Measurements from ENCODE around the gene SH3RF1. TPM values are rescaled to one million over a fixed set of nuclear protein-coding genes. Genes with fewer than 3 reads are reported as not detected.

Gene SH3RF1
- polyA plus RNA-seq, 2 donors = 1.8 to 3.1 TPM

DNA sequence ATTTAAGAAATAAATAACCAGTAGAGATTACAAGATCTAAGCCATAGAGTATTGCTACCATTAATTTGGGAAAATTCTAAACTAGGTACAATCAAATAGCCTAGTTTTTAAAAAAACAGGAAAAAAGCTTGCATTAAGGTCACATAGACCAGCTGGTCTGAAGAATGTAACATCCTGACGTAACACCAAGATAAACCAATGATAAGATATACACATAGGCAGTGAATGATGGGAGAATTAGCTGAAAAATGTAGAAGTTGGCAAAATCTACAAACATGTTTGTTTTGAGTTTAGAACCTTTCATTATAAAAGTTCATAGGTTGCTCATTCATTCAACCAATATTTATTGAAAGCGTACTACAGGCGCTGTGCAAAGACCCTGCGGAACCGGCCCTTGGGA lies 120.0 kb downstream of the SH3RF1 start:
- 93 to 96% methylated on average over 5 of the region's 5 CpGs for WGBS, 2 donors
- no peaks in the 10 kb centered on the region for H3K36me3 ChIP-seq (ENCODE audit: control insufficient read depth in 2 of 2, insufficient read depth in 2 of 2, low read length in 1 of 2)
- no peak overlapping the region for H3K4me3 ChIP-seq (ENCODE audit: low read depth in 1 of 2, low read length in 2 of 2)
- H3K27ac ChIP-seq (ENCODE audit: low read depth in 2 of 2, low read length in 1 of 2) = no peak overlapping the region
- no peaks in the 10 kb centered on the region for H3K27me3 ChIP-seq (ENCODE audit: control insufficient read depth in 1 of 2, insufficient read depth in 2 of 2, low read length in 2 of 2)
- peaks cover 0 to 2% of the 10 kb centered on the region in 2 donors for H3K4me1 ChIP-seq (ENCODE audit: control insufficient read depth in 2 of 2, insufficient read depth in 2 of 2, low read length in 1 of 2)
- no peaks in the 10 kb centered on the region for H3K9me3 ChIP-seq (ENCODE audit: control insufficient read depth in 2 of 2, insufficient read depth in 1 of 2, low read depth in 1 of 2, low read length in 1 of 2)

DNA sequence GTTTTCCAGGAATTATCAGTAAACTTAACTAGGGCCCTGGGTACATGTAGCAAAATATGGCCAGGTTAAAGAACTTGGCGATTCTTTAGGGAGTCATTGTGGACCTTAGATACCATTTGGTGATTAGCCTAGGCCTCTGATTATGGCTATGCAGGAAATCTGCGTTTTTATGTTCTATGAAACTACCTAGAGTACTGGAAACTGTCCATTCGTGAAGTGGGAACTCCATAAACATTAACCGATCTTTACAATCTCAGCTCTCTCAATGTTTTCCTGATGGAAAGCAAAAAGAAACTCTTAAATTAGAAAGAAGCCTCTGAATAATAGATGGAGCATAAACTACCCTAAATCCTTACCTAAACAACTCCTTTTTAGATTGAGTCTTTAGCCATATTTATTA lies 121.9 kb downstream of the SH3RF1 start:
- WGBS, 2 donors = 66 to 77% methylated on average over 4 of the region's 4 CpGs
- no peak overlapping the region for H3K27ac ChIP-seq (ENCODE audit: low read depth in 2 of 2, low read length in 1 of 2)
- H3K4me1 ChIP-seq (ENCODE audit: control insufficient read depth in 2 of 2, insufficient read depth in 2 of 2, low read length in 1 of 2) = peaks cover 0 to 2% of the 10 kb centered on the region in 2 donors
- H3K4me3 ChIP-seq (ENCODE audit: low read depth in 1 of 2, low read length in 2 of 2) = no peak overlapping the region
- no peaks in the 10 kb centered on the region for H3K9me3 ChIP-seq (ENCODE audit: control insufficient read depth in 2 of 2, insufficient read depth in 1 of 2, low read depth in 1 of 2, low read length in 1 of 2)
- no peaks in the 10 kb centered on the region for H3K27me3 ChIP-seq (ENCODE audit: control insufficient read depth in 1 of 2, insufficient read depth in 2 of 2, low read length in 2 of 2)
- no peaks in the 10 kb centered on the region for H3K36me3 ChIP-seq (ENCODE audit: control insufficient read depth in 2 of 2, insufficient read depth in 2 of 2, low read length in 1 of 2)

DNA sequence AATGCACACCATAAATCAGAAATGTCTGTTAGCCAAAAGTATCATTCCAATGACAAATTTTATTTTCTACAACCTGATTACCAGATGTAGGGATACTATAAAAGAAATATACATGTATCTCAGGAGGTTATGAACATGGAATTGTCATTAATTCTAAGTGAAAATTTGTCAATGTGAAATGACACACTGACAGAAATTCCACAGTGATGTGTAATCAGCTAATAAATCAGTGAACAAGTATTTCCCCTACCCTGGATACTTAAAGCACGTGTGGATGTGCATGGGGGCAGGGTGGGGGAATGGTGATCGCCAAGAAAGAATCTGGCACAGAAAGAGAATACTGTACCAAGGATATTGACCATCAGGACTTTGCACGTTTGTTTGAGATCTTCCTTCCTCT lies 123.6 kb downstream of the SH3RF1 start:
- 61 to 65% methylated on average over 3 of the region's 3 CpGs for WGBS, 2 donors
- Histone ChIP-seq H3K27ac (ENCODE audit: low read depth in 2 of 2, low read length in 1 of 2) (no peak overlapping the region), H3K27me3 (ENCODE audit: control insufficient read depth in 1 of 2, insufficient read depth in 2 of 2, low read length in 2 of 2) (no peaks in the 10 kb centered on the region), H3K4me3 (ENCODE audit: low read depth in 1 of 2, low read length in 2 of 2) (no peak overlapping the region), H3K36me3 (ENCODE audit: control insufficient read depth in 2 of 2, insufficient read depth in 2 of 2, low read length in 1 of 2) (no peaks in the 10 kb centered on the region), H3K4me1 (ENCODE audit: control insufficient read depth in 2 of 2, insufficient read depth in 2 of 2, low read length in 1 of 2) (no peaks in the 10 kb centered on the region), H3K9me3 (ENCODE audit: control insufficient read depth in 2 of 2, insufficient read depth in 1 of 2, low read depth in 1 of 2, low read length in 1 of 2) (no peaks in the 10 kb centered on the region)

DNA sequence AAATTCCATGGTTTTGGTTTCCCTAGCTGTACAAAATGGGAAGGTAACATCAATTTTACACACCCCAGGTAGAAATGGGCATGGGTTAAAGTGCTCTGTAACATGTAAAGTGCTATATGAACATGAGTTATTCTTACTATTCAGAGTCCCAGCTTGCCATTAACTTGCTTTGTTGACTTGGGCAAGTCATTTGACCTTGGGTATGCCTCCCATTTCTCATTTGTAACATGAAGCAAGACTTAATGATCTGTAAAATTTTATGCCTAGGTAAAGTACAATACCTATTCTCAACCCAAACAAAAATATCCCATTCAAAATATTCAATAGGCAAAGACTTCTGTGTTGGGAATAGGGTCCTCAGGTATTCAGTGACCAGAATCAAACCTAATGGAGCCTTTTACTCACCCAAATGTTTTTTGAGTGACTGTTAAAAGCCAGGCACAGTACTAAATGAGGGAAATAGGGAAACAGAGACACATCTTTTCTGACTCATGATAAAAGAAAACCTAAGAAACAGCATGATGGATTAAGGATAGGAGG lies 126.6 kb downstream of the SH3RF1 start:
- no peak overlapping the region for H3K4me3 ChIP-seq (ENCODE audit: low read depth in 1 of 2, low read length in 2 of 2)
- no peak overlapping the region for H3K27ac ChIP-seq (ENCODE audit: low read depth in 2 of 2, low read length in 1 of 2)
- no peaks in the 10 kb centered on the region for H3K36me3 ChIP-seq (ENCODE audit: control insufficient read depth in 2 of 2, insufficient read depth in 2 of 2, low read length in 1 of 2)
- H3K9me3 ChIP-seq (ENCODE audit: control insufficient read depth in 2 of 2, insufficient read depth in 1 of 2, low read depth in 1 of 2, low read length in 1 of 2) = no peaks in the 10 kb centered on the region
- H3K27me3 ChIP-seq (ENCODE audit: control insufficient read depth in 1 of 2, insufficient read depth in 2 of 2, low read length in 2 of 2) = no peaks in the 10 kb centered on the region
- H3K4me1 ChIP-seq (ENCODE audit: control insufficient read depth in 2 of 2, insufficient read depth in 2 of 2, low read length in 1 of 2) = no peaks in the 10 kb centered on the region

DNA sequence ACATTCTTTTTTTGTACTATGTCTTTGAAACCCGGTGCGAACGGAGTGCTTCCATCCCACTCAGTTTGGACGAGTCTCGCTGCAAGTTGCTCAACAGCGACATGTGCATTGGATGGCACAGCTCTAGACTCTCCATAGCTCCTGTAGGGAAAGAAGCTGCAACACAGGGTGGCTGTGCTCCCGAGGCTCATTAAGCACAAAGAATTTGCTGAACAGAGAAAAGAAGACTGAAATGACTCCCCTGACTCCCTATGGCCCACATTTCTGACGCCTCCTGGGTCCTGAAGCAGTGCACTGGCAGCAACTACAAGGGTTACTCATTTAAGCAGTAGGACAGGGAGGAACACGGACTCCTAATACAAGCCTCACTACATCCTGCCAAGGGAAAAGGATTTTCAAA lies 127.4 kb downstream of the SH3RF1 start:
- WGBS, 2 donors = 94 to 95% methylated on average over 9 of the region's 9 CpGs
- Histone ChIP-seq H3K4me1 (ENCODE audit: control insufficient read depth in 2 of 2, insufficient read depth in 2 of 2, low read length in 1 of 2) (no peaks in the 10 kb centered on the region), H3K36me3 (ENCODE audit: control insufficient read depth in 2 of 2, insufficient read depth in 2 of 2, low read length in 1 of 2) (no peaks in the 10 kb centered on the region), H3K4me3 (ENCODE audit: low read depth in 1 of 2, low read length in 2 of 2) (no peak overlapping the region), H3K27ac (ENCODE audit: low read depth in 2 of 2, low read length in 1 of 2) (no peak overlapping the region), H3K9me3 (ENCODE audit: control insufficient read depth in 2 of 2, insufficient read depth in 1 of 2, low read depth in 1 of 2, low read length in 1 of 2) (no peaks in the 10 kb centered on the region), H3K27me3 (ENCODE audit: control insufficient read depth in 1 of 2, insufficient read depth in 2 of 2, low read length in 2 of 2) (no peaks in the 10 kb centered on the region)

DNA sequence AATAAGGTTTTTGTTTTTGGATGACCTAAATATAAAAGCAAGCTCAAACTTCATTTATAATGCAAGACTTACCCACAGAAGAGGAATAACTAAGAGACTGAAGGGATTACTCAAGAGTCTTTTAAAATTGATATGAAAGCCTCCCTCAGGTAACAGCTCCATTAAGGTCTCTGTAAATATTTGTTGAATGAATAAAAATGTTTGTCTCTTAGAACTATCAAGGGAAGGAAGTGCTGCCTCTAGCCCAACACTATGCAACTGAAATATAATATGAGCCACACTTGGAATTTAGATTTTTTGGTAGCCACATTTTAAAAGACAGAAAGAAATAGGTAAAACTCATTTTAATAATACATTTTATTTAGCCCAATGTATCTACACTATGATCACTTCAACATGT lies 127.8 kb downstream of the SH3RF1 start:
- no peak overlapping the region for H3K4me3 ChIP-seq (ENCODE audit: low read depth in 1 of 2, low read length in 2 of 2)
- H3K27ac ChIP-seq (ENCODE audit: low read depth in 2 of 2, low read length in 1 of 2) = no peak overlapping the region
- no peaks in the 10 kb centered on the region for H3K36me3 ChIP-seq (ENCODE audit: control insufficient read depth in 2 of 2, insufficient read depth in 2 of 2, low read length in 1 of 2)
- no peaks in the 10 kb centered on the region for H3K27me3 ChIP-seq (ENCODE audit: control insufficient read depth in 1 of 2, insufficient read depth in 2 of 2, low read length in 2 of 2)
- H3K4me1 ChIP-seq (ENCODE audit: control insufficient read depth in 2 of 2, insufficient read depth in 2 of 2, low read length in 1 of 2) = no peaks in the 10 kb centered on the region
- H3K9me3 ChIP-seq (ENCODE audit: control insufficient read depth in 2 of 2, insufficient read depth in 1 of 2, low read depth in 1 of 2, low read length in 1 of 2) = no peaks in the 10 kb centered on the region

DNA sequence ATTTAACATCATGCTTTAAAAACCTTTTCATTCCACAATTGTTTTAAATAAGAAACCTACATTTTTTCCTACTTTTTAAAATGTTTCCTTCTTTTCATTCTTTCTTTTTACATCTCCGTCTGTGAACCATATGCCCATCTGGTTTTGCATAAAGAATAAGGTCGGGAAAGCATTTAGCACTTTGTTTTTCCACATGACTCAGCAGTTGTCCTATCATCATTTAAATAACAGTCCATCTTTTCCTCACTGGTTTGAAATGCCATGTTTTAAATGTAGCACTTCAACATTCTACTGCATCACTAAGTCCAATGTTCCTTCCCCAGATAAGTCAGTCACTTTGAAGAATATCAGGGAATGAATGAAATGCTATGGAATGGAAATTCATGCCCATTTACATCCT lies 128.4 kb downstream of the SH3RF1 start:
- Histone ChIP-seq H3K9me3 (ENCODE audit: control insufficient read depth in 2 of 2, insufficient read depth in 1 of 2, low read depth in 1 of 2, low read length in 1 of 2) (no peaks in the 10 kb centered on the region), H3K4me1 (ENCODE audit: control insufficient read depth in 2 of 2, insufficient read depth in 2 of 2, low read length in 1 of 2) (no peaks in the 10 kb centered on the region), H3K4me3 (ENCODE audit: low read depth in 1 of 2, low read length in 2 of 2) (no peak overlapping the region), H3K36me3 (ENCODE audit: control insufficient read depth in 2 of 2, insufficient read depth in 2 of 2, low read length in 1 of 2) (no peaks in the 10 kb centered on the region), H3K27ac (ENCODE audit: low read depth in 2 of 2, low read length in 1 of 2) (no peak overlapping the region), H3K27me3 (ENCODE audit: control insufficient read depth in 1 of 2, insufficient read depth in 2 of 2, low read length in 2 of 2) (no peaks in the 10 kb centered on the region)
- 84 to 88% methylated on average over 2 of the region's 2 CpGs for WGBS, 2 donors

DNA sequence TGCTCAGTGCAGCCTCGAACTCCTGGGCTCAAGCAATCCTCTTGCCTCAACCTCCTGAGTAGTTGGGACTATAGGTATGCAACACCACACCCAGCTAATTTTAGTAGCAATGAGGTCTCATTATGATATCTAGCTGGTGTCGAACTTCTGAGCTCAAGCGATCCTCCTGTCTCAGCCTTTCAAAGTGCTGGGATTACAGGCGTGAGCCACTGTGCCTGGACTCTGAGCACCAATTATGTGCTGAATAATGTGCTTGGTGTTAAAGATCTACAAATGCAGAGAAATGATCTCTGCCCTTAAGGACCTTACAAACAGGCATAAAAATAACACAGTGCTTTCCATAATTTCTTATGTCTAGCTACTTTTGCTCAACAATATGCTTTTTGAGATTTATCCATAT lies 131.7 kb downstream of the SH3RF1 start:
- Histone ChIP-seq H3K27me3 (ENCODE audit: control insufficient read depth in 1 of 2, insufficient read depth in 2 of 2, low read length in 2 of 2) (no peaks in the 10 kb centered on the region), H3K36me3 (ENCODE audit: control insufficient read depth in 2 of 2, insufficient read depth in 2 of 2, low read length in 1 of 2) (peaks cover 0 to 2% of the 10 kb centered on the region in 2 donors), H3K4me1 (ENCODE audit: control insufficient read depth in 2 of 2, insufficient read depth in 2 of 2, low read length in 1 of 2) (no peaks in the 10 kb centered on the region), H3K27ac (ENCODE audit: low read depth in 2 of 2, low read length in 1 of 2) (no peak overlapping the region), H3K9me3 (ENCODE audit: control insufficient read depth in 2 of 2, insufficient read depth in 1 of 2, low read depth in 1 of 2, low read length in 1 of 2) (no peaks in the 10 kb centered on the region), H3K4me3 (ENCODE audit: low read depth in 1 of 2, low read length in 2 of 2) (no peak overlapping the region)
- WGBS, 2 donors = 92 to 97% methylated on average over 4 of the region's 4 CpGs

DNA sequence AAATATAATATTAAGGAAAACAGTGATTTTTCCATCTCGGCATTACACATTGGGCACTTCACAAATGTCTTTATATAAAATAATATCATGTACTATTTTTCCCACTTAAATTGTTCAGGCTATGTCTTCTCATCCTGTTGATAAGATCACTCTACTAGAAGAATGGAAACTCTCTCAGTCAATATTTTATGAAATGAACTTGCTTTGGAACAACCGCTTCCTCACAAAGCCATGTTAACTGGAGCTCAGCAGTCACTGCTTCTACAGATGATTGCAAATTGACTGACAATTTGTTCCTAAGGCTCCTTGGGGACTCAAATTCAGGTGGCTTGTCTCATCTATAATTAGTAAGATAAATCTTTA lies 133.2 kb downstream of the SH3RF1 start:
- 89 to 92% methylated on average over 2 of the region's 2 CpGs for WGBS, 2 donors
- no peaks in the 10 kb centered on the region for H3K9me3 ChIP-seq (ENCODE audit: control insufficient read depth in 2 of 2, insufficient read depth in 1 of 2, low read depth in 1 of 2, low read length in 1 of 2)
- peaks cover 0 to 2% of the 10 kb centered on the region in 2 donors for H3K36me3 ChIP-seq (ENCODE audit: control insufficient read depth in 2 of 2, insufficient read depth in 2 of 2, low read length in 1 of 2)
- H3K4me1 ChIP-seq (ENCODE audit: control insufficient read depth in 2 of 2, insufficient read depth in 2 of 2, low read length in 1 of 2) = no peaks in the 10 kb centered on the region
- no peak overlapping the region for H3K4me3 ChIP-seq (ENCODE audit: low read depth in 1 of 2, low read length in 2 of 2)
- no peaks in the 10 kb centered on the region for H3K27me3 ChIP-seq (ENCODE audit: control insufficient read depth in 1 of 2, insufficient read depth in 2 of 2, low read length in 2 of 2)
- no peak overlapping the region for H3K27ac ChIP-seq (ENCODE audit: low read depth in 2 of 2, low read length in 1 of 2)

DNA sequence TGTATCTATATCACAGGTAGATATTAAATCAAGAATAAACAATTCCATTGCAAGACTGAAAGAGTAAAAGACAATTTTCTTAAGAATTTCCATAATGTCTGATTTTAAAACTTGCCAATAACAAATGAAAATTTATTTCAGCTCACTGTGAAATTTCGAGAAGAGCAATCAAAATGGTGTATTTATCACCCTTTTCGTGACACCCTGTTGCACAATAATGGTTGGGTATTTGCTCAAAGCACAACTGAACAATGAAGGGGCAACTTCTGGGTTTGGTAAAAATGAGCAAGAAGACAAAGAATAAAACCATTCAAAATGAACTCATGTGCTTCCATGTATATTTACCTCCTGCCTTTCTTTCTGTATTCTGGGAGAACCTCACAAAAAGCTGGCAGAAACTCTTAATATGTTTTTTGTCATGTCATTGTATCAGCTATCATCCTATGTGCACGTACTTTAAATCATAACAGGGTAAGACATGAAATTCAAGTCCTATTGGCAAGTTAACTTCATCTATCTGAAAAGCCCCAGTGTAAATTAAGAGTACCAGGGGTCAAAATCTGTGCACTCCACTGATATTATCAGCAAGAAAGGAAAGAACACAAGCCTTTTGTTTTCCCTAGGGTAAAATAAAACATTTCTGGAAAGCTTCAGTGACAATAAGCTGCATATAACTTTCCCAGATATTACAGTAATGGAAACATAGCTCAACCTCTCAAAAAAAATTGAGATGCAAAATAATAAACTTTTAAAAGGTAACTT lies 133.8 kb downstream of the SH3RF1 start:
- Histone ChIP-seq H3K27ac (ENCODE audit: low read depth in 2 of 2, low read length in 1 of 2) (no peak overlapping the region), H3K9me3 (ENCODE audit: control insufficient read depth in 2 of 2, insufficient read depth in 1 of 2, low read depth in 1 of 2, low read length in 1 of 2) (no peaks in the 10 kb centered on the region), H3K4me3 (ENCODE audit: low read depth in 1 of 2, low read length in 2 of 2) (no peak overlapping the region), H3K36me3 (ENCODE audit: control insufficient read depth in 2 of 2, insufficient read depth in 2 of 2, low read length in 1 of 2) (peaks cover 0 to 2% of the 10 kb centered on the region in 2 donors), H3K27me3 (ENCODE audit: control insufficient read depth in 1 of 2, insufficient read depth in 2 of 2, low read length in 2 of 2) (no peaks in the 10 kb centered on the region), H3K4me1 (ENCODE audit: control insufficient read depth in 2 of 2, insufficient read depth in 2 of 2, low read length in 1 of 2) (no peaks in the 10 kb centered on the region)
- WGBS, 2 donors = 70 to 81% methylated on average over 3 of the region's 3 CpGs
